ENCODE results near the gene PRELID3B.
"Not testable (repeated sequence)": the region's sequence is repeated elsewhere in the genome, so short reads cannot be mapped to it uniquely, and the experiment has no call there.

The PRELID3B gene

GRCh38 chr20:59016795-59017492, 25.6 kb downstream of the PRELID3B start:
- Histone ChIP-seq H3K4me1 (ENCODE audit: control insufficient read depth, insufficient read depth, low read length, unreplicated experiment) (peaks cover 17% of the 10 kb centered on the region), H2AFZ (ENCODE audit: low read length, unreplicated experiment) (no peak overlapping the region), H3K4me3 (ENCODE audit: low read depth, low read length) (no peak overlapping the region), H3K79me2 (ENCODE audit: control insufficient read depth, insufficient read depth, low read length, unreplicated experiment) (no peaks in the 10 kb centered on the region), H3K27me3 (ENCODE audit: insufficient read depth, low read length) (no peaks in the 10 kb centered on the region), H3K36me3 (ENCODE audit: insufficient read depth, low read length) (no peaks in the 10 kb centered on the region), H3K27ac (ENCODE audit: low read depth, low read length) (no peak overlapping the region)

DNA sequence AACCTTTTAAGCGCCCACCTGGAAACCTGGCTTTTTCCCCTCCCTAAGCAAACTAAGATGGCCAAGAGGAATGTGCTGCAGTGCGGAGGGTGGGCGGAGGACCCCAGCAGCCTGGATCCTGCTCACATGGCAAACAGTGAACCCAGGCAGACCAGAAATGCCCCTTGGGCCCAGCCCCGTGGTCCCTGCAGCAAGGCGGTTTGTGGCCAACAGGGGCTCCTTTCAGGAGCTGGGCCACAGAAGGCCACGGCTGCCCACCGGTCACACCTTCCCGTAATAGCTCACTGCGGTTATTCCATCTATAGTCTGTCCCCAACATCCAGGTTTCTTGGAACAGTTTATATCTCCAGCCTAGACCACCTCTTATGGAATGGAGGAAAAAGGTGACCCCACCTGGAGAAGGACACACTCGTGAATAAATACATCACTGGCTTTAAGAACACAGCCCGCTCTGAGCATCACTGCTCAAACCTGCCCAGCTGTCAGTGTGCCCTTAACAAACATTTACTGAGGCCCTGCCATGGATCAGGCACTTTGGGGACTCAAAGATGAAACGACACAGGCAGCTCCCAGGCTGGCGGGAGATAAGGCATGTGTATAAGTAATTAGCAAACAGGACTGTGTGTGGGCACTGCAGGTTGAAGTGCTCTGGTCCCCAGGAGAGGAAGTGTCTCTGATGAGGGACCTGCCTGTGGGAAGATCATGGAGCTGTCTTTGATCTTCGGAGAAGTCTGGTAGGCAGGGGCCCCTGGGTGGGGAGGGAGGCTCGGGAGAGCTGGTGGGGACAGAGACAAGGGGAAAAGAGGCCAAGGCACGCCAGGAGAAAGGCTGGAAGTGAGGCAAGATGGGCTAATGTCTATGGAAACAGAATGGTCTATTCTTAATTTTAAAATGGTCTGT, 26.5 kb downstream of the PRELID3B start:
- Histone ChIP-seq H3K27me3 (ENCODE audit: insufficient read depth, low read length) (no peaks in the 10 kb centered on the region), H3K36me3 (ENCODE audit: insufficient read depth, low read length) (no peaks in the 10 kb centered on the region), H3K4me1 (ENCODE audit: control insufficient read depth, insufficient read depth, low read length, unreplicated experiment) (peaks cover 25% of the 10 kb centered on the region), H3K27ac (ENCODE audit: low read depth, low read length) (no peak overlapping the region), H2AFZ (ENCODE audit: low read length, unreplicated experiment) (no peak overlapping the region), H3K79me2 (ENCODE audit: control insufficient read depth, insufficient read depth, low read length, unreplicated experiment) (no peaks in the 10 kb centered on the region), H3K4me3 (ENCODE audit: low read depth, low read length) (no peak overlapping the region)

- H3K27ac ChIP-seq (ENCODE audit: low read depth, low read length) = no peak overlapping the region
- no peaks in the 10 kb centered on the region for H3K27me3 ChIP-seq (ENCODE audit: insufficient read depth, low read length)
- H3K79me2 ChIP-seq (ENCODE audit: control insufficient read depth, insufficient read depth, low read length, unreplicated experiment) = no peaks in the 10 kb centered on the region
- H3K4me3 ChIP-seq (ENCODE audit: low read depth, low read length) = no peak overlapping the region
- no peaks in the 10 kb centered on the region for H3K36me3 ChIP-seq (ENCODE audit: insufficient read depth, low read length)
- no peak overlapping the region for H2AFZ ChIP-seq (ENCODE audit: low read length, unreplicated experiment)
- peaks cover 31% of the 10 kb centered on the region for H3K4me1 ChIP-seq (ENCODE audit: control insufficient read depth, insufficient read depth, low read length, unreplicated experiment)
These were observed 27.2 kb downstream of the PRELID3B start for GRCh38 chr20:59015411-59015810.

GRCh38 chr20:59014680-59015389, 27.8 kb downstream of the PRELID3B start:
- no peaks in the 10 kb centered on the region for H3K27me3 ChIP-seq (ENCODE audit: insufficient read depth, low read length)
- H2AFZ ChIP-seq (ENCODE audit: low read length, unreplicated experiment) = no peak overlapping the region
- no peaks in the 10 kb centered on the region for H3K36me3 ChIP-seq (ENCODE audit: insufficient read depth, low read length)
- H3K4me3 ChIP-seq (ENCODE audit: low read depth, low read length) = no peak overlapping the region
- H3K27ac ChIP-seq (ENCODE audit: low read depth, low read length) = peak overlapping the region; percentile 41; the same call in 1 of the 2 replicates
- H3K79me2 ChIP-seq (ENCODE audit: control insufficient read depth, insufficient read depth, low read length, unreplicated experiment) = no peaks in the 10 kb centered on the region
- peaks cover 32% of the 10 kb centered on the region for H3K4me1 ChIP-seq (ENCODE audit: control insufficient read depth, insufficient read depth, low read length, unreplicated experiment)

- H3K27ac ChIP-seq (ENCODE audit: low read depth, low read length) = peak overlapping the region; percentile 41; the same call in 1 of the 2 replicates
These were observed 28.5 kb downstream of the PRELID3B start for GRCh38 chr20:59013959-59014608.

DNA sequence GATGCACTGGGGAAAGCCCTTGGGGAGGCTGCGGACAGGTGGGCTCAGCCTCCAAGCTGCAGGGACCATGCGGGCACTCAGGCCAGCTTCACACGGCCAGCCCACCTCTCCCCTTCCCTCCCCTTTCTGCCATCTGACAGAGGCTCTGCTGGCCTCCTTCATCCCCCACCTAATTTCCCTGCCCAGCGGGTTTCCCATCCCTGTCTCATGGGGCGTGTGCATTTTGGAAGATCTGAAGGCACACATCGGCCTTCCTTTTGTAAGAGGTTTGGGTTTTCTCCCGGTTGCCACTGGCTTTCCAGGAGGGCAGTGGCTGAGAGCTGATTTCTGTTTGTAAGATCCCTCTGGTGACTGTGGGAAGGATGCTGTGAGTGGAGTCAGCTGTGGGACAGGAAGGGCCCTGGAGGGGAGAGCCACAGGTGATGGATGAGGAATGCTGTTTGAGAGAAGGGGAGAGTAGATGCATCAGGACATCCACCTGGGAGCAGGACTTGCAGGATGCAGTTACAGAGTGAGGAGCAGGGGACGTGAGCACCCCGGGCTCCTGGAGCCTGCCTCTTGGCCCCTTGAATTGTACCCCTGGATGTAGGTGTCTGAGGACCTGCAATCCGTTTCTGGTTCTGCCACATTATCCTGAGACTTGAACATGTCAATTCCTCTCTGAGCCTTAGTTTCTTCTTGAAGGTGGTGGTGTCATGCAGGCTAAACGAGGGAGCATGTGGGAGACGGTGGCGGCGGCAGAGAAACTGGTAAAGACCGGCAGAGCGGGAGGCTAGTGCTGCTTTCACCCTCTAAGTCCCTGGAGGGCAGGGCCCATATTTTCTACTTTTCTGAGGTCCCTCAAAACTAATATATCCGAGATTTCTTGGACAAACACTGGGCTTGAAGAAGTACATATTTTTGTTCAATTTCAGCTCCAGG, 29.3 kb downstream of the PRELID3B start:
- Histone ChIP-seq H3K4me1 (ENCODE audit: control insufficient read depth, insufficient read depth, low read length, unreplicated experiment) (peaks cover 32% of the 10 kb centered on the region), H3K36me3 (ENCODE audit: insufficient read depth, low read length) (no peaks in the 10 kb centered on the region), H3K79me2 (ENCODE audit: control insufficient read depth, insufficient read depth, low read length, unreplicated experiment) (no peaks in the 10 kb centered on the region), H3K27ac (ENCODE audit: low read depth, low read length) (no peak overlapping the region), H2AFZ (ENCODE audit: low read length, unreplicated experiment) (no peak overlapping the region), H3K27me3 (ENCODE audit: insufficient read depth, low read length) (no peaks in the 10 kb centered on the region), H3K4me3 (ENCODE audit: low read depth, low read length) (no peak overlapping the region)

More at GRCh38 chr20:59013959-59014608, 28.5 kb downstream of the PRELID3B start:
- H3K79me2 ChIP-seq (ENCODE audit: control insufficient read depth, insufficient read depth, low read length, unreplicated experiment) = no peaks in the 10 kb centered on the region
- H3K27me3 ChIP-seq (ENCODE audit: insufficient read depth, low read length) = no peaks in the 10 kb centered on the region
- no peaks in the 10 kb centered on the region for H3K36me3 ChIP-seq (ENCODE audit: insufficient read depth, low read length)
- peaks cover 32% of the 10 kb centered on the region for H3K4me1 ChIP-seq (ENCODE audit: control insufficient read depth, insufficient read depth, low read length, unreplicated experiment)
- H2AFZ ChIP-seq (ENCODE audit: low read length, unreplicated experiment) = no peak overlapping the region
- H3K4me3 ChIP-seq (ENCODE audit: low read depth, low read length) = no peak overlapping the region

- Histone ChIP-seq H3K27ac (ENCODE audit: low read depth, low read length) (peak overlapping the region; percentile 64), H2AFZ (ENCODE audit: low read length, unreplicated experiment) (peak overlapping the region; percentile 31), H3K4me3 (ENCODE audit: low read depth, low read length) (peak overlapping the region; percentile 47), H3K4me1 (ENCODE audit: control insufficient read depth, insufficient read depth, low read length, unreplicated experiment) (peaks cover 29% of the 10 kb centered on the region)
- not testable (repeated sequence) for H3K79me2 ChIP-seq (ENCODE audit: control insufficient read depth, insufficient read depth, low read length, unreplicated experiment); H3K27me3 ChIP-seq (ENCODE audit: insufficient read depth, low read length); H3K36me3 ChIP-seq (ENCODE audit: insufficient read depth, low read length)
These were observed 30.8 kb downstream of the PRELID3B start for GRCh38 chr20:59011874-59012157.

GRCh38 chr20:59010995-59011873, 31.4 kb downstream of the PRELID3B start:
- Histone ChIP-seq H3K27me3 (ENCODE audit: insufficient read depth, low read length) (no peaks in the 10 kb centered on the region), H2AFZ (ENCODE audit: low read length, unreplicated experiment) (peak overlapping the region; percentile 31), H3K27ac (ENCODE audit: low read depth, low read length) (peak overlapping the region; percentile 64), H3K36me3 (ENCODE audit: insufficient read depth, low read length) (no peaks in the 10 kb centered on the region), H3K4me3 (ENCODE audit: low read depth, low read length) (peak overlapping the region; percentile 47), H3K4me1 (ENCODE audit: control insufficient read depth, insufficient read depth, low read length, unreplicated experiment) (peaks cover 28% of the 10 kb centered on the region), H3K79me2 (ENCODE audit: control insufficient read depth, insufficient read depth, low read length, unreplicated experiment) (peaks cover 7% of the 10 kb centered on the region)

DNA sequence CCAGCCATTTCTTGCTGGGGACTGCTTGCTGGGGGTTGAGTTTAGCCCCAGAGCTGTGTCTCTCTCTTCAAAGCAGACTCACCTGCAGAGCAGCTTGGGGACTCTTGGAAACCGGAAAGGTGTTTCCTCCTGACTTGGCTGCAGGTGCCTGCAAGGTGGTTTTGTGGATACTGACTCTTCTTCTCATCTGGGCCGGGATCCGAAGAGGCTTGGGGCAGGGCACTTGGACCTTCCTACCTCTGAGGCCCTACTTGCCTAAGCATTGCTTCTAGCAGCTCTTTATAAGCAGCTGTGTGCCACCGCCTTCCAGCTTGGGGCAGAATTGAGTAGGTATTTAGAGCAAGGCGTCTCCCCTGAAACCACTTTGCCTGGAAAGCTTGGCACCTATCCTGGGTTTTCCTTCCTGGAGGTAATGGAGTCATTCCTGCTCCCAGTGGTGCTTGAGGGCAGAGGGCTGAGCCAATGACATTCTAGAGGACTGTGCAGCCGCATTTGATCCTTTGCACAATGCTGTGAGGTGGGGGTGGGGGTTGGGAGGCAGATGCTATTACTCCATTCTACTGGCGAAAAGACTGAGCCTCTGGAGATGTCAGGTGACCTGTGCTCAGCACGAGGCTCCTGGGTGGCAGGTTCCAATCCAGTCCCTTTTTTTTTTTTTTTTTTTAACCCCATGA, 32.1 kb downstream of the PRELID3B start:
- Histone ChIP-seq H3K4me3 (ENCODE audit: low read depth, low read length) (no peak overlapping the region), H2AFZ (ENCODE audit: low read length, unreplicated experiment) (no peak overlapping the region), H3K79me2 (ENCODE audit: control insufficient read depth, insufficient read depth, low read length, unreplicated experiment) (peaks cover 15% of the 10 kb centered on the region), H3K36me3 (ENCODE audit: insufficient read depth, low read length) (no peaks in the 10 kb centered on the region), H3K27ac (ENCODE audit: low read depth, low read length) (peak overlapping the region; percentile 64), H3K4me1 (ENCODE audit: control insufficient read depth, insufficient read depth, low read length, unreplicated experiment) (peaks cover 36% of the 10 kb centered on the region), H3K27me3 (ENCODE audit: insufficient read depth, low read length) (no peaks in the 10 kb centered on the region)
